ENCODE data around the gene SP2. TPM values are rescaled to one million over a fixed set of nuclear protein-coding genes. Genes with fewer than 3 reads are reported as not detected.

SP2 gene
- total and polyA plus RNA-seq, 7 experiments from 2014 or later: 7.9 to 36.5 (median 26.4) TPM

GRCh38 chr17:47884905-47885730 is 10.9 kb upstream of the SP2 start:
- ChIA-PET CTCF (interaction anchor here (0.9 to 14.4 kb wide), 2 partner anchors 41 to 86 kb away, joined by 3 to 290 read pairs; partner anchors contain the start of genes CDK5RAP3 and SCRN2), POLR2A (interaction anchor here (0.5 to 2.2 kb wide), 5 partner anchors 9 to 945 kb away, joined by 3 to 13 read pairs (median 4); partner anchors contain the start of genes LRRC46, MRPL10 and SP2)
- Histone ChIP-seq H3K27me3 (ENCODE audit: control insufficient read depth in 2 of 2, insufficient read depth in 2 of 2, low read length in 2 of 2) (no peaks in the 10 kb centered on the region), H3K4me1 (ENCODE audit: control insufficient read depth in 2 of 2, insufficient read depth in 2 of 2, low read length in 2 of 2) (peaks cover 0 to 31% of the 10 kb centered on the region in 2 donors), H3K27ac (ENCODE audit: low read depth, low read length) (no peak overlapping the region), H3K36me3 (ENCODE audit: control insufficient read depth in 2 of 3, insufficient read depth in 3 of 3, low read length in 3 of 3) (no peaks in the 10 kb centered on the region), H3K9me3 (ENCODE audit: control insufficient read depth in 2 of 3, low read length in 3 of 3) (no peaks in the 10 kb centered on the region), H3K4me3 (ENCODE audit: low read length) (no peak overlapping the region)
- peaks cover 0 to 5% (median 0%) of the 10 kb centered on the region in 5 donors for H3K27me3 Mint-ChIP-seq
- intact Hi-C loops (cut with micrococcal nuclease): no loop called here
- H3K36me3 Mint-ChIP-seq: no peaks in the 10 kb centered on the region
- ATAC-seq (peak; percentile 36), DNase-seq (peak in 6 of 9 donors; percentile 10 to 37 (median 34))
- peaks cover 21 to 43% (median 37%) of the 10 kb centered on the region in 7 donors for H3K4me1 Mint-ChIP-seq
- H3K9me3 Mint-ChIP-seq: no peaks in the 10 kb centered on the region
- H3K27ac Mint-ChIP-seq: peak overlapping the region in 5 of 9 donors; percentile 8 to 64 (median 26)
- H3K4me3 Mint-ChIP-seq: peak overlapping the region in 8 of 10 donors; percentile 42 to 70 (median 65)

- peaks cover 0 to 26% of the 10 kb centered on the region in 2 donors for H3K4me1 ChIP-seq (ENCODE audit: control insufficient read depth in 2 of 2, insufficient read depth in 2 of 2, low read length in 2 of 2)
- H3K9me3 ChIP-seq (ENCODE audit: control insufficient read depth in 2 of 3, low read length in 3 of 3): no peaks in the 10 kb centered on the region
- H3K27ac ChIP-seq (ENCODE audit: low read depth, low read length): no peak overlapping the region
- H3K36me3 Mint-ChIP-seq: peaks cover 0 to 4% (median 0%) of the 10 kb centered on the region in 5 donors
- H3K27me3 Mint-ChIP-seq: no peaks in the 10 kb centered on the region
- H3K36me3 ChIP-seq (ENCODE audit: control insufficient read depth in 2 of 3, insufficient read depth in 3 of 3, low read length in 3 of 3): no peaks in the 10 kb centered on the region
- ChIA-PET CTCF (interaction anchor here (0.7 to 14.4 kb wide), 3 partner anchors 44 to 230 kb away, joined by 3 to 290 read pairs (median 4); partner anchors contain the start of genes CDK5RAP3 and SCRN2), POLR2A (no interaction called here)
- H3K4me1 Mint-ChIP-seq: peaks cover 18 to 38% (median 35%) of the 10 kb centered on the region in 7 donors
- H3K27ac Mint-ChIP-seq: no peak overlapping the region
- no peak overlapping the region for H3K4me3 ChIP-seq (ENCODE audit: low read length)
- intact Hi-C loops (cut with micrococcal nuclease): no loop called here
- DNase-seq: no peak
- H3K9me3 Mint-ChIP-seq: no peaks in the 10 kb centered on the region
- peak overlapping the region in 1 of 10 donors; percentile 38 for H3K4me3 Mint-ChIP-seq
- ATAC-seq: no peak
- H3K27me3 ChIP-seq (ENCODE audit: control insufficient read depth in 2 of 2, insufficient read depth in 2 of 2, low read length in 2 of 2): no peaks in the 10 kb centered on the region
Observed at GRCh38 chr17:47888293-47888692, 7.7 kb upstream of the SP2 start.

- Histone ChIP-seq H3K27ac (ENCODE audit: low read depth, low read length) (no peak overlapping the region), H3K9me3 (ENCODE audit: control insufficient read depth in 2 of 3, low read length in 3 of 3) (no peaks in the 10 kb centered on the region), H3K27me3 (ENCODE audit: control insufficient read depth in 2 of 2, insufficient read depth in 2 of 2, low read length in 2 of 2) (no peaks in the 10 kb centered on the region), H3K4me3 (ENCODE audit: low read length) (no peak overlapping the region), H3K4me1 (ENCODE audit: control insufficient read depth in 2 of 2, insufficient read depth in 2 of 2, low read length in 2 of 2) (peaks cover 6 to 13% of the 10 kb centered on the region in 2 donors), H3K36me3 (ENCODE audit: control insufficient read depth in 2 of 3, insufficient read depth in 3 of 3, low read length in 3 of 3) (no peaks in the 10 kb centered on the region)
- ChIA-PET POLR2A (interaction anchor here (0.6 to 3.6 kb wide), 4 partner anchors 42 to 62 kb away, joined by 3 to 42 read pairs (median 10); partner anchors contain the start of gene SCRN2), CTCF (interaction anchor here (0.7 to 14.4 kb wide), 17 partner anchors 10 to 114 kb away, joined by 3 to 290 read pairs (median 3); partner anchors contain the start of genes CDK5RAP3, SCRN2 and SP6)
- peaks cover 21 to 37% (median 33%) of the 10 kb centered on the region in 7 donors for H3K4me1 Mint-ChIP-seq
- peak overlapping the region in 1 of 10 donors; percentile 53 for H3K4me3 Mint-ChIP-seq
- H3K27me3 Mint-ChIP-seq: no peaks in the 10 kb centered on the region
- H3K36me3 Mint-ChIP-seq: peaks cover 0 to 4% (median 3%) of the 10 kb centered on the region in 5 donors
- H3K27ac Mint-ChIP-seq: peak overlapping the region in 4 of 9 donors; percentile 34 to 60 (median 56)
- peak; percentile 77 to 91 (median 88) for DNase-seq
- H3K9me3 Mint-ChIP-seq: no peaks in the 10 kb centered on the region
- ATAC-seq: peak; percentile 99
- intact Hi-C loops (cut with micrococcal nuclease): loop anchor here (1.0 to 10.0 kb wide), 3 partner anchors 49 to 195 kb away; partner anchors contain the start of genes SCRN2 (in 2 of the 2) and TBKBP1 (in 1 of the 2)
Observed at GRCh38 chr17:47889734-47890529, 6.1 kb upstream of the SP2 start.

GRCh38 chr17:47891545-47892088 is 4.4 kb upstream of the SP2 start:
- no peaks in the 10 kb centered on the region for H3K27me3 ChIP-seq (ENCODE audit: control insufficient read depth in 2 of 2, insufficient read depth in 2 of 2, low read length in 2 of 2)
- H3K36me3 ChIP-seq (ENCODE audit: control insufficient read depth in 2 of 3, insufficient read depth in 3 of 3, low read length in 3 of 3): no peaks in the 10 kb centered on the region
- H3K4me1 ChIP-seq (ENCODE audit: control insufficient read depth in 2 of 2, insufficient read depth in 2 of 2, low read length in 2 of 2): peaks cover 4 to 9% of the 10 kb centered on the region in 2 donors
- Mint-ChIP-seq H3K27me3 (peaks cover 0 to 4% (median 0%) of the 10 kb centered on the region in 5 donors), H3K9me3 (peaks cover 0 to 4% (median 0%) of the 10 kb centered on the region in 11 donors), H3K36me3 (peaks cover 0 to 4% (median 3%) of the 10 kb centered on the region in 5 donors), H3K4me1 (peaks cover 15 to 28% (median 25%) of the 10 kb centered on the region in 7 donors), H3K27ac (peak overlapping the region in 3 of 9 donors; percentile 10 to 80 (median 62)), H3K4me3 (peak overlapping the region in 2 of 10 donors; percentile 6 to 42)
- ChIA-PET POLR2A (interaction anchor here (1.2 to 3.6 kb wide), 3 partner anchors 43 to 159 kb away, joined by 3 to 42 read pairs (median 17); partner anchors contain the start of genes SCRN2 and TBX21), CTCF (interaction anchor here (0.6 to 14.4 kb wide), 6 partner anchors 24 to 126 kb away, joined by 3 to 290 read pairs (median 3); partner anchors contain the start of gene SCRN2)
- ATAC-seq: no peak
- H3K9me3 ChIP-seq (ENCODE audit: control insufficient read depth in 2 of 3, low read length in 3 of 3): no peaks in the 10 kb centered on the region
- no peak overlapping the region for H3K4me3 ChIP-seq (ENCODE audit: low read length)
- no peak for DNase-seq
- intact Hi-C loops (cut with micrococcal nuclease): loop anchor here in 1 of 2 donors (10.0 kb wide), 1 partner anchor 197 kb away; the partner anchor contains the start of gene TBKBP1
- no peak overlapping the region for H3K27ac ChIP-seq (ENCODE audit: low read depth, low read length)

- CTCF ChIA-PET: interaction anchor here (1.2 to 14.4 kb wide), 4 partner anchors 47 to 76 kb away, joined by 3 to 290 read pairs (median 5); partner anchors contain the start of genes CDK5RAP3, PNPO and SCRN2
- Mint-ChIP-seq H3K27me3 (peaks cover 0 to 4% (median 0%) of the 10 kb centered on the region in 5 donors), H3K27ac (peak overlapping the region; percentile 98 to 100 (median 99)), H3K4me1 (peaks cover 31 to 58% (median 53%) of the 10 kb centered on the region in 7 donors), H3K36me3 (peaks cover 0 to 10% (median 8%) of the 10 kb centered on the region in 5 donors), H3K9me3 (peaks cover 0 to 4% (median 0%) of the 10 kb centered on the region in 11 donors), H3K4me3 (peak overlapping the region; percentile 88 to 100 (median 97))
- Histone ChIP-seq H3K27me3 (ENCODE audit: control insufficient read depth in 2 of 2, insufficient read depth in 2 of 2, low read length in 2 of 2) (no peaks in the 10 kb centered on the region), H3K36me3 (ENCODE audit: control insufficient read depth in 2 of 3, insufficient read depth in 3 of 3, low read length in 3 of 3) (peaks cover 0 to 4% (median 4%) of the 10 kb centered on the region in 3 experiments), H3K4me3 (ENCODE audit: low read length) (peak overlapping the region; percentile 80), H3K27ac (ENCODE audit: low read depth, low read length) (peak overlapping the region; percentile 85), H3K4me1 (ENCODE audit: control insufficient read depth in 2 of 2, insufficient read depth in 2 of 2, low read length in 2 of 2) (peaks cover 20 to 23% of the 10 kb centered on the region in 2 donors), H3K9me3 (ENCODE audit: control insufficient read depth in 2 of 3, low read length in 3 of 3) (no peaks in the 10 kb centered on the region)
- POLR2A ChIA-PET: interaction anchor here (0.5 to 2.9 kb wide), 31 partner anchors 9 to 358 kb away, joined by 3 to 41 read pairs (median 6); partner anchors contain the start of genes CDK5RAP3, KPNB1, LRRC46 and MRPL10
- ATAC-seq (no peak), DNase-seq (no peak)
- intact Hi-C loops (cut with micrococcal nuclease): loop anchor here (1.0 to 10.0 kb wide), 7 partner anchors 53 to 1014 kb away; partner anchors contain the start of genes SCRN2 (in 2 of the 2), SNX11 (in 2 of the 2), ATP5MC1 (in 1 of the 2) and EFCAB13 (in 1 of the 2)
Observed at GRCh38 chr17:47894498-47895346, 1.3 kb upstream of the SP2 start.

Data from naive thymus-derived CD4-positive, alpha-beta T cell (primary cell).